Activated T-cell treated with anti-CD3 and anti-CD28 coated beads, Interleukin-2, amount 50 U/mL, for 24 hours (primary cell): Measurements from ENCODE around the gene BLTP1.

Source experiments
- DNase-seq: peaks from one replicate; pipeline ENCODE4 v3.0.0-alpha.2; 2020
- H3K27ac Mint-ChIP-seq: 2 replicates; pipeline ENCODE4 v1.8.0; 2020; ENCODE audit warnings: mild to moderate bottlenecking, mixed read lengths
- H3K27me3 Mint-ChIP-seq: 2 replicates; pipeline ENCODE4 v1.8.0; 2020; ENCODE audit warnings: mixed read lengths
- H3K36me3 Mint-ChIP-seq: 2 replicates; pipeline ENCODE4 v1.8.0; 2020; ENCODE audit warnings: low read depth, mixed read lengths
- H3K4me1 Mint-ChIP-seq: 2 replicates; pipeline ENCODE4 v1.8.0; 2020; ENCODE audit warnings: low read depth, mixed read lengths
- H3K4me3 Mint-ChIP-seq: 2 replicates; pipeline ENCODE4 v1.8.0; 2020; ENCODE audit warnings: mild to moderate bottlenecking, moderate library complexity, mixed read lengths
- H3K9me3 Mint-ChIP-seq: 2 replicates; pipeline ENCODE4 v1.8.0; 2020; ENCODE audit warnings: mixed read lengths

The BLTP1 gene

GRCh38 chr4:122146652-122147051, 5.5 kb upstream of the BLTP1 start:
- no peak overlapping the region for H3K4me3 Mint-ChIP-seq
- H3K9me3 Mint-ChIP-seq: no peaks in the 10 kb centered on the region
- no peaks in the 10 kb centered on the region for H3K36me3 Mint-ChIP-seq
- H3K4me1 Mint-ChIP-seq: peaks cover 26% of the 10 kb centered on the region
- no peak for DNase-seq
- H3K27me3 Mint-ChIP-seq: no peaks in the 10 kb centered on the region
- no peak overlapping the region for H3K27ac Mint-ChIP-seq

- Mint-ChIP-seq H3K27ac (peak overlapping the region; percentile 95), H3K4me3 (peak overlapping the region; percentile 86), H3K4me1 (peaks cover 51% of the 10 kb centered on the region), H3K9me3 (no peaks in the 10 kb centered on the region), H3K27me3 (no peaks in the 10 kb centered on the region), H3K36me3 (peaks cover 19% of the 10 kb centered on the region)
- no peak for DNase-seq
These were observed 1.2 kb upstream of the BLTP1 start for GRCh38 chr4:122150931-122151330.

GRCh38 chr4:122152711-122153226, 638 bp downstream of the BLTP1 start:
- Mint-ChIP-seq H3K27me3 (no peaks in the 10 kb centered on the region), H3K4me3 (peak overlapping the region; percentile 86), H3K36me3 (peaks cover 38% of the 10 kb centered on the region), H3K4me1 (peaks cover 68% of the 10 kb centered on the region), H3K27ac (peak overlapping the region; percentile 79), H3K9me3 (peaks cover 3% of the 10 kb centered on the region)
- no peak for DNase-seq

GRCh38 chr4:122156819-122157218, 4.7 kb downstream of the BLTP1 start:
- Mint-ChIP-seq H3K4me3 (peak overlapping the region; percentile 29), H3K9me3 (peaks cover 3% of the 10 kb centered on the region), H3K4me1 (peaks cover 61% of the 10 kb centered on the region), H3K27me3 (no peaks in the 10 kb centered on the region), H3K36me3 (peaks cover 63% of the 10 kb centered on the region), H3K27ac (peak overlapping the region; percentile 66)
- DNase-seq: no peak

GRCh38 chr4:122163301-122163700, 11.2 kb downstream of the BLTP1 start:
- Mint-ChIP-seq H3K4me3 (no peak overlapping the region), H3K27ac (no peak overlapping the region), H3K27me3 (no peaks in the 10 kb centered on the region), H3K9me3 (no peaks in the 10 kb centered on the region), H3K36me3 (peaks cover 38% of the 10 kb centered on the region), H3K4me1 (peaks cover 53% of the 10 kb centered on the region)
- no peak for DNase-seq

- no peak for DNase-seq
- Mint-ChIP-seq H3K4me1 (peaks cover 53% of the 10 kb centered on the region), H3K27me3 (no peaks in the 10 kb centered on the region), H3K36me3 (peaks cover 34% of the 10 kb centered on the region), H3K27ac (no peak overlapping the region), H3K9me3 (no peaks in the 10 kb centered on the region), H3K4me3 (no peak overlapping the region)
These were observed 11.6 kb downstream of the BLTP1 start for GRCh38 chr4:122163767-122164166.

- peaks cover 47% of the 10 kb centered on the region for H3K4me1 Mint-ChIP-seq
- no peaks in the 10 kb centered on the region for H3K27me3 Mint-ChIP-seq
- no peak overlapping the region for H3K4me3 Mint-ChIP-seq
- no peak for DNase-seq
- no peaks in the 10 kb centered on the region for H3K9me3 Mint-ChIP-seq
- H3K27ac Mint-ChIP-seq: no peak overlapping the region
- H3K36me3 Mint-ChIP-seq: peaks cover 19% of the 10 kb centered on the region
These were observed 15.2 kb downstream of the BLTP1 start for GRCh38 chr4:122167369-122167768.

GRCh38 chr4:122170775-122171174, 18.6 kb downstream of the BLTP1 start:
- no peak for DNase-seq
- no peak overlapping the region for H3K27ac Mint-ChIP-seq
- peaks cover 31% of the 10 kb centered on the region for H3K4me1 Mint-ChIP-seq
- H3K9me3 Mint-ChIP-seq: no peaks in the 10 kb centered on the region
- H3K27me3 Mint-ChIP-seq: no peaks in the 10 kb centered on the region
- H3K36me3 Mint-ChIP-seq: peaks cover 30% of the 10 kb centered on the region
- no peak overlapping the region for H3K4me3 Mint-ChIP-seq

- Mint-ChIP-seq H3K9me3 (no peaks in the 10 kb centered on the region), H3K4me3 (no peak overlapping the region), H3K27ac (no peak overlapping the region)
These were observed 19.2 kb downstream of the BLTP1 start for GRCh38 chr4:122171323-122171722.

GRCh38 chr4:122172266-122172665, 20.1 kb downstream of the BLTP1 start:
- Mint-ChIP-seq H3K9me3 (no peaks in the 10 kb centered on the region), H3K4me3 (no peak overlapping the region), H3K27ac (no peak overlapping the region), H3K27me3 (no peaks in the 10 kb centered on the region), H3K36me3 (peaks cover 36% of the 10 kb centered on the region), H3K4me1 (peaks cover 29% of the 10 kb centered on the region)
- DNase-seq: no peak

More at GRCh38 chr4:122171323-122171722, 19.2 kb downstream of the BLTP1 start:
- Mint-ChIP-seq H3K27me3 (no peaks in the 10 kb centered on the region), H3K4me1 (peaks cover 31% of the 10 kb centered on the region), H3K36me3 (peaks cover 30% of the 10 kb centered on the region)
- DNase-seq: no peak

- no peaks in the 10 kb centered on the region for H3K27me3 Mint-ChIP-seq
- DNase-seq: no peak
- no peak overlapping the region for H3K27ac Mint-ChIP-seq
- H3K9me3 Mint-ChIP-seq: no peaks in the 10 kb centered on the region
- H3K4me3 Mint-ChIP-seq: no peak overlapping the region
- peaks cover 65% of the 10 kb centered on the region for H3K36me3 Mint-ChIP-seq
- peaks cover 5% of the 10 kb centered on the region for H3K4me1 Mint-ChIP-seq
These were observed 26.8 kb downstream of the BLTP1 start for GRCh38 chr4:122178961-122179360.

- Mint-ChIP-seq H3K27ac (no peak overlapping the region), H3K9me3 (no peaks in the 10 kb centered on the region), H3K4me3 (no peak overlapping the region), H3K27me3 (no peaks in the 10 kb centered on the region), H3K4me1 (peaks cover 11% of the 10 kb centered on the region), H3K36me3 (peaks cover 63% of the 10 kb centered on the region)
- no peak for DNase-seq
These were observed 43.6 kb downstream of the BLTP1 start for GRCh38 chr4:122195718-122196117.
